ENCODE measurements around the gene STRIP2.

STRIP2 gene

GRCh38 chr7:129536323-129536722 is 102.1 kb downstream of the STRIP2 start:
- no peak for DNase-seq

All from activated CD4-positive, CD25-positive, alpha-beta regulatory T cell treated with anti-CD3 and anti-CD28 coated beads, Interleukin-2, amount 50 U/mL, for 72 hours (primary cell).